A673 (cell line): Measurements from ENCODE around the gene RNU6-9. TPM values are rescaled to one million over a fixed set of nuclear protein-coding genes. Genes with fewer than 3 reads are reported as not detected.

Experiments
- BruUV-seq: library from RNA; stranded (reverse); fragments of 400-500 nt; replicated peaks from 2 replicates; lab custom pipeline; 2021; lab: Mats Ljungman, UMichigan
- CTCF ChIA-PET: fragments of 300-600 bp; sonication (Branson Sonifier 250); formaldehyde crosslinking; loops from one replicate; lab custom pipeline; 2022; ENCODE audit warnings: antibody characterized with exemption; lab: Charles Lee
- POLR2A ChIA-PET: fragments of 300-600 bp; sonication (Branson Sonifier 250); formaldehyde crosslinking; loops from one replicate; lab custom pipeline; 2022; ENCODE audit warnings: antibody characterized with exemption; ENCODE audit not compliant: low non-redundant PET; lab: Charles Lee
- DNase-seq: peaks from one replicate; pipeline ENCODE4 v3.0.0-alpha.2; 2015; ENCODE audit warnings: low spot score
- H3K27ac ChIP-seq: fragments of 200-600 bp; sonication (generic); 2 replicates; pipeline ENCODE4 v1.5.1; 2016; ENCODE audit warnings: mixed run types, low read depth, mild to moderate bottlenecking, mixed read lengths, antibody characterized with exemption, low read length; ENCODE audit not compliant: poor library complexity, severe bottlenecking
- H3K27me3 ChIP-seq: fragments of 200-600 bp; sonication (generic); replicated peaks from 2 replicates; pipeline ENCODE4 v1.6.1; 2017; ENCODE audit warnings: mixed run types, low read depth, mild to moderate bottlenecking, mixed read lengths, antibody characterized with exemption, low read length; ENCODE audit not compliant: insufficient read depth, poor library complexity
- H3K36me3 ChIP-seq: fragments of 200-600 bp; sonication (generic); 2 replicates; pipeline ENCODE4 v1.6.1; 2016; ENCODE audit warnings: mixed run types, mild to moderate bottlenecking, mixed read lengths, antibody characterized with exemption, low read length; ENCODE audit not compliant: insufficient read depth, poor library complexity, severe bottlenecking
- H3K4me1 ChIP-seq: fragments of 200-600 bp; sonication (generic); 2 replicates; pipeline ENCODE4 v1.6.1; 2017; ENCODE audit warnings: mixed run types, mild to moderate bottlenecking, mixed read lengths, antibody characterized with exemption, low read length; ENCODE audit not compliant: insufficient read depth, poor library complexity, severe bottlenecking
- H3K4me3 ChIP-seq: fragments of 200-600 bp; sonication (generic); 2 replicates; pipeline ENCODE4 v1.5.1; 2016; ENCODE audit warnings: low read depth, mixed run types, mild to moderate bottlenecking, mixed read lengths, low read length; ENCODE audit not compliant: poor library complexity, severe bottlenecking
- H3K9me3 ChIP-seq: fragments of 200-600 bp; sonication (generic); 2 replicates; pipeline ENCODE4 v1.6.1; 2016; ENCODE audit warnings: mixed run types, low read depth, mild to moderate bottlenecking, mixed read lengths, antibody characterized with exemption, low read length; ENCODE audit not compliant: poor library complexity, severe bottlenecking
- CTCF ChIP-seq: fragments of 300-800, 200-600 bp; sonication (generic); conservative IDR thresholded peaks from 2 replicates; pipeline ENCODE4 v1.5.1; 2017; ENCODE audit warnings: low read depth, mild to moderate bottlenecking, antibody characterized with exemption, low read length, moderate library complexity, mixed read lengths
- EZH2 ChIP-seq: fragments of 200-600 bp; sonication (generic); IDR thresholded peaks from 2 replicates; pipeline ENCODE4 v1.6.1; 2017; ENCODE audit warnings: borderline replicate concordance, low read depth, mild to moderate bottlenecking, mixed read lengths, antibody characterized with exemption, low read length; ENCODE audit not compliant: poor library complexity, severe bottlenecking
- intact Hi-C: fragments of 100-400 bp; cut with micrococcal nuclease; formaldehyde crosslinking; loops from one replicate; pipeline ENCODE4 v1.10.0; 2022; ENCODE audit not compliant: unreplicated experiment
- total RNA-seq: library from RNA; stranded (reverse); gene quantifications from 2 replicates; pipeline ENCODE4 v1.2.3, GENCODE V29; 2021

The RNU6-9 gene
- total RNA-seq, 1 experiment from 2014 or later = not detected

GRCh38 chr19:924553-925086 lies 31.3 kb downstream of the RNU6-9 start:
- Histone ChIP-seq H3K36me3 (peaks cover 3% of the 10 kb centered on the region), H3K4me1 (peaks cover 19% of the 10 kb centered on the region), H3K27ac (peak overlapping the region; percentile 92), H3K27me3 (peaks cover 9% of the 10 kb centered on the region), H3K9me3 (no peaks in the 10 kb centered on the region), H3K4me3 (peak overlapping the region; percentile 97)
- no peak for DNase-seq
- POLR2A ChIA-PET = no interaction called here
- no TSS peak for BruUV-seq
- CTCF ChIA-PET = interaction anchor here (0.6 kb wide), 1 partner anchor 70 kb away, joined by 3 read pairs; no protein-coding TSS in a partner anchor
- TF ChIP-seq CTCF (no peak), EZH2 (no peak)
- intact Hi-C loops = loop anchor here (1.0 to 5.0 kb wide), 3 partner anchors 58 to 318 kb away; partner anchors contain the start of gene ATP5F1D

GRCh38 chr19:925087-925525 lies 31.8 kb downstream of the RNU6-9 start:
- DNase-seq = no peak
- CTCF ChIA-PET = no interaction called here

GRCh38 chr19:925526-926322 lies 32.4 kb downstream of the RNU6-9 start, which contains the start of gene ARID3A:
ARID3A (plus strand) TSS chr19:926035; CDS start chr19:929529, 3,494 bp downstream.
- Histone ChIP-seq H3K27ac (peak within 1 kb of the TSS; percentile 92), H3K4me1 (peaks cover 15% of the 10 kb centered on the region), H3K4me3 (peak within 1 kb of the TSS; percentile 97), H3K9me3 (no peaks in the 10 kb centered on the region), H3K27me3 (no peaks in the 10 kb centered on the region), H3K36me3 (peaks cover 3% of the 10 kb centered on the region)
- TF ChIP-seq EZH2 (no peak), CTCF (no peak)
- CTCF ChIA-PET = no interaction called here
- BruUV-seq = no TSS peak
- POLR2A ChIA-PET = no interaction called here
- DNase-seq = peak; percentile 91
- intact Hi-C loops = loop anchor here (1.0 kb wide), 1 partner anchor 57 kb away; no protein-coding TSS in a partner anchor

More at GRCh38 chr19:925087-925525, 31.8 kb downstream of the RNU6-9 start:
- Histone ChIP-seq H3K4me1 (peaks cover 19% of the 10 kb centered on the region), H3K9me3 (no peaks in the 10 kb centered on the region), H3K36me3 (peaks cover 3% of the 10 kb centered on the region), H3K27ac (peak overlapping the region; percentile 92), H3K4me3 (peak overlapping the region; percentile 97), H3K27me3 (peaks cover 5% of the 10 kb centered on the region)
- intact Hi-C loops = loop anchor here (1.0 kb wide), 1 partner anchor 57 kb away; no protein-coding TSS in a partner anchor
- BruUV-seq = no TSS peak
- TF ChIP-seq CTCF (no peak), EZH2 (no peak)
- POLR2A ChIA-PET = no interaction called here
